Progenitor cell of endocrine pancreas (in vitro differentiated cells): Measurements from ENCODE around the gene TFDP2. TPM values are rescaled to one million over a fixed set of nuclear protein-coding genes. Genes with fewer than 3 reads are reported as not detected.

Experiments
- DNase-seq: peaks from one replicate; pipeline ENCODE4 v3.0.0; 2021; ENCODE audit warnings: low spot score; ENCODE audit not compliant: unreplicated experiment
- H3K27ac Mint-ChIP-seq: 2 replicates; pipeline ENCODE4 v1.8.0; 2021; ENCODE audit warnings: mild to moderate bottlenecking, moderate library complexity, mixed read lengths
- H3K27me3 Mint-ChIP-seq: 2 replicates; pipeline ENCODE4 v1.8.0; 2021; ENCODE audit warnings: mixed read lengths
- H3K36me3 Mint-ChIP-seq: 2 replicates; pipeline ENCODE4 v1.8.0; 2022; ENCODE audit warnings: mixed read lengths; ENCODE audit not compliant: insufficient read depth
- H3K4me1 Mint-ChIP-seq: 2 replicates; pipeline ENCODE4 v1.8.0; 2021; ENCODE audit warnings: low read depth, mixed read lengths
- H3K4me3 Mint-ChIP-seq: 2 replicates; pipeline ENCODE4 v1.8.0; 2021; ENCODE audit warnings: low read depth, mild to moderate bottlenecking, moderate library complexity, mixed read lengths
- H3K9me3 Mint-ChIP-seq: 2 replicates; pipeline ENCODE4 v1.8.0; 2021; ENCODE audit warnings: low read depth, mixed read lengths
- CTCF ChIP-seq: fragments of 200-600 bp; sonication (generic); IDR thresholded peaks from one replicate; pipeline ENCODE4 v1.5.0; 2021; ENCODE audit warnings: antibody characterized with exemption, mild to moderate bottlenecking; ENCODE audit not compliant: unreplicated experiment
- total RNA-seq: library from RNA; stranded (reverse); gene quantifications from 2 replicates; pipeline ENCODE4 v1.2.1, GENCODE V29; 2021

TFDP2 gene
- total RNA-seq, 1 donor from 2014 or later, result 94.4 TPM

GRCh38 chr3:142168514-142168913 is 19.2 kb upstream of the TFDP2 start:
- Mint-ChIP-seq H3K36me3 (peaks cover 15% of the 10 kb centered on the region), H3K4me3 (no peak overlapping the region), H3K27me3 (no peaks in the 10 kb centered on the region), H3K27ac (no peak overlapping the region), H3K9me3 (no peaks in the 10 kb centered on the region), H3K4me1 (no peaks in the 10 kb centered on the region)
- DNase-seq, result no peak
- TF ChIP-seq CTCF, result no peak

GRCh38 chr3:142165194-142165593 is 15.8 kb upstream of the TFDP2 start:
- no peaks in the 10 kb centered on the region for H3K4me1 Mint-ChIP-seq
- H3K4me3 Mint-ChIP-seq, result no peak overlapping the region
- no peak overlapping the region for H3K27ac Mint-ChIP-seq
- no peak for DNase-seq
- no peaks in the 10 kb centered on the region for H3K27me3 Mint-ChIP-seq
- peaks cover 18% of the 10 kb centered on the region for H3K36me3 Mint-ChIP-seq
- no peak for TF ChIP-seq CTCF
- no peaks in the 10 kb centered on the region for H3K9me3 Mint-ChIP-seq

- Mint-ChIP-seq H3K27ac (no peak overlapping the region), H3K4me1 (no peaks in the 10 kb centered on the region), H3K36me3 (peaks cover 6% of the 10 kb centered on the region), H3K27me3 (no peaks in the 10 kb centered on the region), H3K4me3 (no peak overlapping the region), H3K9me3 (no peaks in the 10 kb centered on the region)
- TF ChIP-seq CTCF, result no peak
- DNase-seq, result no peak
Observed at GRCh38 chr3:142159083-142159740, 9.9 kb upstream of the TFDP2 start.

- no peaks in the 10 kb centered on the region for H3K4me1 Mint-ChIP-seq
Observed at GRCh38 chr3:142154186-142154585, 4.8 kb upstream of the TFDP2 start.

GRCh38 chr3:142152384-142152783 is 3.0 kb upstream of the TFDP2 start:
- Mint-ChIP-seq H3K4me1 (peaks cover 9% of the 10 kb centered on the region), H3K4me3 (no peak overlapping the region), H3K27ac (no peak overlapping the region), H3K36me3 (no peaks in the 10 kb centered on the region), H3K9me3 (no peaks in the 10 kb centered on the region), H3K27me3 (peaks cover 4% of the 10 kb centered on the region)
- TF ChIP-seq CTCF, result peak; percentile 46
- no peak for DNase-seq

More at GRCh38 chr3:142154186-142154585, 4.8 kb upstream of the TFDP2 start:
- no peak for TF ChIP-seq CTCF
- no peak overlapping the region for H3K27ac Mint-ChIP-seq
- H3K9me3 Mint-ChIP-seq, result no peaks in the 10 kb centered on the region
- no peak overlapping the region for H3K4me3 Mint-ChIP-seq
- no peak for DNase-seq
- H3K36me3 Mint-ChIP-seq, result no peaks in the 10 kb centered on the region
- H3K27me3 Mint-ChIP-seq, result peaks cover 4% of the 10 kb centered on the region
